SU-DHL-6 (cell line): ENCODE results near the gene CCDC88C.

Source experiments
- H2AFZ ChIP-seq: fragments of 200-600 bp; sonication (generic); 2 replicates; pipeline ENCODE4 v1.6.1; 2014; ENCODE audit warnings: low read depth, mild to moderate bottlenecking, moderate library complexity, mixed read lengths, antibody characterized with exemption, low read length; ENCODE audit not compliant: severe bottlenecking
- H3F3A ChIP-seq: fragments of 200-600 bp; shearing (Covaris generic); 2 replicates; pipeline ENCODE4 v1.6.0; 2016; ENCODE audit warnings: antibody characterized with exemption, mild to moderate bottlenecking; ENCODE audit not compliant: insufficient read depth
- H3K27ac ChIP-seq: fragments of 200-600 bp; sonication (generic); 2 replicates; pipeline ENCODE4 v1.5.1; 2016; ENCODE audit warnings: low read depth, mild to moderate bottlenecking, low read length, moderate library complexity, mixed read lengths
- H3K27me3 ChIP-seq: fragments of 200-600 bp; sonication (generic), shearing (Covaris generic); 2 replicates; pipeline ENCODE4 v1.6.0; 2014; ENCODE audit warnings: mild to moderate bottlenecking, low read length
- H3K36me3 ChIP-seq: fragments of 200-600 bp; sonication (generic); 2 replicates; pipeline ENCODE4 v1.6.1; 2014; ENCODE audit warnings: mild to moderate bottlenecking, low read length, mixed read lengths
- H3K4me2 ChIP-seq: fragments of 300-600, 200-600 bp; shearing (Covaris generic), sonication (generic); 2 replicates; pipeline ENCODE4 v1.6.0; 2014; ENCODE audit warnings: low read length, low read depth, mild to moderate bottlenecking; ENCODE audit not compliant: poor library complexity, severe bottlenecking
- H3K4me3 ChIP-seq: fragments of 200-600 bp; sonication (generic); 2 replicates; pipeline ENCODE4 v1.5.1; 2014; ENCODE audit warnings: antibody characterized with exemption, low read length, mild to moderate bottlenecking, mixed read lengths; ENCODE audit not compliant: insufficient read depth, poor library complexity, severe bottlenecking
- H3K79me2 ChIP-seq: fragments of 200-600 bp; sonication (generic); 2 replicates; pipeline ENCODE4 v1.6.1; 2014; ENCODE audit warnings: mild to moderate bottlenecking, low read length, moderate library complexity; ENCODE audit not compliant: insufficient read depth
- H3K9ac ChIP-seq: fragments of 200-600 bp; sonication (generic); 2 replicates; pipeline ENCODE4 v1.7.0; 2014; ENCODE audit warnings: mild to moderate bottlenecking, low read length
- H3K9me2 ChIP-seq: fragments of 200-600 bp; sonication (generic); replicated peaks from 2 replicates; pipeline ENCODE4 v1.6.1; 2014; ENCODE audit warnings: low read length; ENCODE audit not compliant: insufficient read depth
- H3K9me3 ChIP-seq: fragments of 200-600 bp; sonication (generic); 2 replicates; pipeline ENCODE4 v1.6.1; 2014; ENCODE audit warnings: low read length, mixed read lengths; ENCODE audit not compliant: insufficient read depth
- H4K20me1 ChIP-seq: fragments of 200-600 bp; sonication (generic); 2 replicates; pipeline ENCODE4 v1.6.1; 2014; ENCODE audit warnings: low read depth, mild to moderate bottlenecking, antibody characterized with exemption, low read length, moderate library complexity, mixed read lengths
- EZH2phosphoT487 ChIP-seq: fragments of 200-600 bp; sonication (generic), shearing (Covaris generic); conservative IDR thresholded peaks from 2 replicates; pipeline ENCODE4 v1.6.1; 2018; ENCODE audit warnings: mild to moderate bottlenecking, antibody characterized with exemption, low read length, moderate library complexity, mixed read lengths
- TF ChIP-seq, protein P1 (sequence below): fragments of 200-600 bp; sonication (generic); IDR thresholded peaks from one replicate; pipeline ENCODE4 v1.5.1; 2017; ENCODE audit warnings: antibody characterized with exemption, mild to moderate bottlenecking, low read length, moderate library complexity; ENCODE audit not compliant: insufficient read depth, poor library complexity, severe bottlenecking

CCDC88C gene

DNA sequence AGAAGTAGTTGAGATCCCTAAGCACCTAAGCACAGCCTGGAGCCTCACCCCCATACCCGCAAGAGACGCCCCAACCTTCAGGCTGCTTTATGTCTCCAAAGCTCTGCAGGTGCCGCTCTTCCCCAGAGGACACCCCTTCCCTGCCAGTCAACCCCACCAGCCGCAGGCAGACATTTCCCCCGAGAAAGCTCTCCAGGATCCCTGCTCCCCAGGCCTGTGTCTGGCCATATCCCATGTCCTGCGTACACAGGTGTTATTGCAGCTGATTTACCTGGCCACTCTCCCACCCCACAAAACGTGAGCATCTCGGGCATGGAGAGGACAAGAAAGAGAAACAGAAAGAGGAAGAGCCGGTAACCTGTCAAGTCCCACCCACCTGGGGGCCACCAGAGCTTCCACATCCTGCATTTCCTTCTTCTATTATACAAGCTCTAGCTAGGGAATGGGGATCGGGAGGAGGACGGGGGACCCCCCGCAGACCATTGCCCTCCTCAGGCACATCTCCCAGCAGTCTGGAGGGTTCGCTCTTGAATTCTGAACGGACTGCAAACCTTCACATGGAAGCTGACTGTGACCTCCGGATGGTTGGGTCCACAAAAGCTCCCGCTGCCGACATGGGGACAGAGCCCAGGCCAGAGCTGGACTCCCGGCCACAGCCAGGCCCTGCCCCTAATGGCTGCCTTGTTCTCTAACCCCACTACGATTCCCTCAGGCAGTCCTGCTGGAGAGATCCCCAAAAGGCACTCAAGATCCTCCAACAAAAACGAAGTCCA is 17.6 kb downstream of the CCDC88C start:
- peak overlapping the region; percentile 59 for H3K9ac ChIP-seq
- TF ChIP-seq, protein P1, sequence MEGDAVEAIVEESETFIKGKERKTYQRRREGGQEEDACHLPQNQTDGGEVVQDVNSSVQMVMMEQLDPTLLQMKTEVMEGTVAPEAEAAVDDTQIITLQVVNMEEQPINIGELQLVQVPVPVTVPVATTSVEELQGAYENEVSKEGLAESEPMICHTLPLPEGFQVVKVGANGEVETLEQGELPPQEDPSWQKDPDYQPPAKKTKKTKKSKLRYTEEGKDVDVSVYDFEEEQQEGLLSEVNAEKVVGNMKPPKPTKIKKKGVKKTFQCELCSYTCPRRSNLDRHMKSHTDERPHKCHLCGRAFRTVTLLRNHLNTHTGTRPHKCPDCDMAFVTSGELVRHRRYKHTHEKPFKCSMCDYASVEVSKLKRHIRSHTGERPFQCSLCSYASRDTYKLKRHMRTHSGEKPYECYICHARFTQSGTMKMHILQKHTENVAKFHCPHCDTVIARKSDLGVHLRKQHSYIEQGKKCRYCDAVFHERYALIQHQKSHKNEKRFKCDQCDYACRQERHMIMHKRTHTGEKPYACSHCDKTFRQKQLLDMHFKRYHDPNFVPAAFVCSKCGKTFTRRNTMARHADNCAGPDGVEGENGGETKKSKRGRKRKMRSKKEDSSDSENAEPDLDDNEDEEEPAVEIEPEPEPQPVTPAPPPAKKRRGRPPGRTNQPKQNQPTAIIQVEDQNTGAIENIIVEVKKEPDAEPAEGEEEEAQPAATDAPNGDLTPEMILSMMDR: no peak
- no peak for TF ChIP-seq EZH2phosphoT487
- H3K36me3 ChIP-seq: no peaks in the 10 kb centered on the region
- H3K27ac ChIP-seq: peak overlapping the region; percentile 87
- no peaks in the 10 kb centered on the region for H3K9me3 ChIP-seq
- peaks cover 16% of the 10 kb centered on the region; the same call in 1 of the 2 replicates for H4K20me1 ChIP-seq
- no peaks in the 10 kb centered on the region for H3K9me2 ChIP-seq
- H3F3A ChIP-seq: peaks cover 47% of the 10 kb centered on the region
- H3K4me3 ChIP-seq: peak overlapping the region; percentile 53
- no peak overlapping the region for H2AFZ ChIP-seq
- H3K79me2 ChIP-seq: peaks cover 98% of the 10 kb centered on the region
- H3K27me3 ChIP-seq: no peaks in the 10 kb centered on the region
- peak overlapping the region; percentile 98 for H3K4me2 ChIP-seq

DNA sequence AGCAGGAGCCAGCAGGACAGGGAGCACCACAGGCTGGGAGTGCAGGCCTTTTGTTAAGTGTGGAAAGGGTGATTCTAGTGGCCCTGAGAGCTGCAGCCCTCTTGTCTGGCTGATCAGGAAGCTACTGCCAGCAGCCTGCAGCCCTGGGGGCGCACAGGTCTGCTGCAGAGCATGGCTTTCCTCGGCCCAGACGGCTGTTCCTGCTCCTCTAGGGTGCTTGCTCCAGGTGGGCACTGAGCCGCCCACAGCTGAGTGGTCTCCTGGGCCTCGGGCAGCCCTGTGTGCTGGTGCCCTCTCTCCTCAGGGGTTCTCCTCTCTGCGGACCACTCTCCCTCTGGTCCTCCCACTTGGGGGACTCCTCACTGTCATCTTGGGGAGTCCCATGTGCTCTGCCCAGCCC is 18.9 kb downstream of the CCDC88C start:
- Histone ChIP-seq H3K9ac (peak overlapping the region; percentile 59), H2AFZ (no peak overlapping the region), H3K27me3 (no peaks in the 10 kb centered on the region), H4K20me1 (peaks cover 22% of the 10 kb centered on the region; the same call in 1 of the 2 replicates), H3K27ac (peak overlapping the region; percentile 87), H3K4me2 (peak overlapping the region; percentile 98), H3K9me2 (no peaks in the 10 kb centered on the region), H3K79me2 (peaks cover 98% of the 10 kb centered on the region), H3K9me3 (no peaks in the 10 kb centered on the region), H3K36me3 (no peaks in the 10 kb centered on the region), H3K4me3 (peak overlapping the region; percentile 33), H3F3A (peaks cover 42% of the 10 kb centered on the region)
- TF ChIP-seq, protein P1: no peak
- no peak for TF ChIP-seq EZH2phosphoT487

DNA sequence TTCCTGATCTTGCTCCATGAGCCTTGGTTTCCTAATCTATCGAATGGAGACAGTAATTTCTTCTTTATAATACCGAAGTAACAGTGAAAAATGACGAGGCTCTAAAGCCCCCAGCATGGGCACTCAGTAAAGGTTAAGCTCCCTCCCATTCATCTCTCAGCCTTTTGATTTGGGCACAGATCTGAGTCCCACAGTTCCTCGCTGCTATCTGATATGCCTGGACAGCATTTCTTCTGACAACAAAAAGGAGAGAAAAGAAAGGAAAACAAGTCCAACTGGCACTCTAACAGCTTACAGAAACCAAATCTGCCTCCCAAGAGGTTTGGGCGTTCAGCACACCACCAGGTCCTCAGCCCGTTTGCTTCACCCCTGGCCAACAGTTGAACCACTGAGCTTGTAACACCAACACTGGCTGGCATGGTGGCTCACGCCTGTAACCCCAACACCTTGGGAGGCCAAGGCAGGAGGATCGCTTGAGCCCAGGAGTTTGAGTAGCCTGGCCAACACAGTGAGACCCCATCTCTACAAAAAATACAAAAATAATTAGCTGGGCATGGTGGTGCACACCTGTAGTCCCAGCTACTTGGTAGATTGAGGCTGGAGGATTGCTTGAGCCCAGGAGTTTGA is 19.5 kb downstream of the CCDC88C start:
- H3K27ac ChIP-seq: peak overlapping the region; percentile 87
- no peaks in the 10 kb centered on the region for H3K36me3 ChIP-seq
- peak overlapping the region; percentile 37 for H3K9ac ChIP-seq
- no peak overlapping the region for H2AFZ ChIP-seq
- H4K20me1 ChIP-seq: peaks cover 22% of the 10 kb centered on the region; the same call in 1 of the 2 replicates
- H3K4me2 ChIP-seq: peak overlapping the region; percentile 98
- H3K4me3 ChIP-seq: peak overlapping the region; percentile 9
- no peaks in the 10 kb centered on the region for H3K9me2 ChIP-seq
- TF ChIP-seq, protein P1: no peak
- TF ChIP-seq EZH2phosphoT487: no peak
- H3K27me3 ChIP-seq: no peaks in the 10 kb centered on the region
- no peaks in the 10 kb centered on the region for H3K9me3 ChIP-seq
- peaks cover 35% of the 10 kb centered on the region for H3F3A ChIP-seq
- H3K79me2 ChIP-seq: peaks cover 98% of the 10 kb centered on the region
